Measurements from ENCODE around the gene PHYHD1.

Gene PHYHD1

DNA sequence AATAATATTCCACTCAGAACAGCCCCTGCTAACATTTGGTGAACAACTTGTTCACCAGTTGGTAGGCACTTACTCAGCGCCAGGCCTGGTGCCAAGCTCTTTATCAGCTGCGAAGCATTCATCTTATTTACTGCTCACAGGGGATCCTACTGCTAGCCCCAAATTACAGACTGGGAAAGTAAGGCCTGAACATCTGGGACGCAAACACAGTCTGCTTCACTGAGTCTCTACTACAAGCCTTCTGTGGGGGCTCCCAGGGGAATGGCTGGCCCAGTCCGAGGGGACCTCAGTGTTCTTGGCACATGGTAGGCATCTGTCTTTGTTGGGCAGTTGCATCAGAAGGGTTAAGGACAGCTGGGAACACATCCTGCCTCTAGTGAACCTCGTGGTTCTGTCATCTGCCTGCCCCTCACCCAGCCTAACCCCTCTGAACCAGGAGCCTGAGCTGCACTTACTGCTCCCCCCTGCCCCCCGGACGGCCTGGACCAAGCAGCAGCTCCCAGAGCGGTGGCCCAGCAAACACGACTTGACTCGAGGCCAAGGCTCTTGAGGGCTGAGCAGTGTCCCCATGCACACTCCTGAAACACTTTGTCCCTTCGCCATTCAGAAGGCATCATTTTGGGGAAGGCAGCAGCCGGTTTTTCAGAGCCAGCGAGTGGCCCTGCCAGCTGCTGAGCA, at the start of gene PHYHD1:
Gene PHYHD1 (plus strand): TSS at position 602 of the 678 bp plus-strand sequence. CDS start 1,342 bp downstream, outside the sequence.
- no peak for DNase-seq

DNA sequence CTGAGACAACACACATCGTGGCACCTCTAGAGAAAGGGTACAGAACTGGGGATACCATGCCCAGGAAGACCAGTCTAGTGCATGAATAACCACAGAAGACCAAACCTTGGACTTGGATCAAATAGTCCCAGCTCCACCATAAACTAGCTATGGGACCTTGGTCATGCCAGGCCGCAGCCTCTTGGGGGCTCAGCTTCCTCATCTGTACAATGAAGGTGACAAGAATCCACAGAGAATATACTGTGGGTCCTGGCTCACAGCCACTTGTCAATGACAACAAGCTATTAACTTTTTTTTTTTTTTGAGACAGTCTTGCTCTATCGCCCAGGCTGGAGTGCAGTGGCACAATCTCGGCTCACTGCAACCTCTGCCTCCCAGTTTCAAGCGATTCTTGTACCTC, 42.9 kb upstream of the PHYHD1 start:
- DNase-seq, result no peak

DNA sequence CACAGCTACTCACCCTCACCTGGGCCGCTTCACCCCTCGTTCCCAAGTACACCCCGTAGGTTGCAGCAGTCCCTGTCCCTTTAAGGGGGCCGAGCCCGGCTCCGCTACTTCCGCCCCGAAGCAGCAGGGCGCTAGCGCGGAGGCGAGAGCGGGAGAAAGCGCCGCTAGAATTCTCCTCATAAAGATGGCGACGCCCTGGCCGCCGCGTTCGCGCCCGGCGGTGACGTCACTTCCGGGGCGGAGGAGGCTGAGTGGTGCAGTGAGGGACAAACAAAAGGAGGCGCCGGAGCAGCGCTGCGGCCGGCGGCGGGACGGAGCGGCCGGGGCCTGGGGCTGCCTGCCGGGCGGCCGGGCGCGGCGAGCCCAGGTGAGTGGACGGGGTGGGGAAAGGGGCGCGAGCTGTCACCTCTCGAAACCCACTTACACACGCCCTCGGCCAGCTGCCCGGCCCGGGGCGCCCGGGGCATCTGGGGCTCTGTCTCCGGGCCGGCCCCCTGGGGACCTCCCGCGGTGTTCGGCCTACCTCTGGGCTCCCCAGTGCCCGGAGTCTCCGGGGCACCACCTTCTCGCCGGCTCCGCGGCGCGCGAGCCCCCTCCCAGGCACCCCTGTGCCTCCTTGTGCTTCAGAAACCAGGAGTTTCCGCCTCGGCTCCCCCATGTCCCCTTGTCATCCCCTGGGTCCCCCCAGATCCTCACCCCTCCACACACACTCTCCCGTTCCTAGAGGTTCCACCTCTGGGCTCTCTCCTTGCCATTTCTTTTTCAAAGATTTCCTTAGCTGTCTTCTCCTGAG, 38.7 kb upstream of the PHYHD1 start, which contains the start of the genes KYAT1 and LRRC8A:
Gene KYAT1 (minus strand): TSS at position 67 of the 793 bp plus-strand sequence. CDS start 36,545 bp downstream, outside the sequence.
Gene LRRC8A (plus strand): TSS at position 250 of the 793 bp plus-strand sequence. CDS start 25,032 bp downstream, outside the sequence.
- DNase-seq, result peak; percentile 79

DNA sequence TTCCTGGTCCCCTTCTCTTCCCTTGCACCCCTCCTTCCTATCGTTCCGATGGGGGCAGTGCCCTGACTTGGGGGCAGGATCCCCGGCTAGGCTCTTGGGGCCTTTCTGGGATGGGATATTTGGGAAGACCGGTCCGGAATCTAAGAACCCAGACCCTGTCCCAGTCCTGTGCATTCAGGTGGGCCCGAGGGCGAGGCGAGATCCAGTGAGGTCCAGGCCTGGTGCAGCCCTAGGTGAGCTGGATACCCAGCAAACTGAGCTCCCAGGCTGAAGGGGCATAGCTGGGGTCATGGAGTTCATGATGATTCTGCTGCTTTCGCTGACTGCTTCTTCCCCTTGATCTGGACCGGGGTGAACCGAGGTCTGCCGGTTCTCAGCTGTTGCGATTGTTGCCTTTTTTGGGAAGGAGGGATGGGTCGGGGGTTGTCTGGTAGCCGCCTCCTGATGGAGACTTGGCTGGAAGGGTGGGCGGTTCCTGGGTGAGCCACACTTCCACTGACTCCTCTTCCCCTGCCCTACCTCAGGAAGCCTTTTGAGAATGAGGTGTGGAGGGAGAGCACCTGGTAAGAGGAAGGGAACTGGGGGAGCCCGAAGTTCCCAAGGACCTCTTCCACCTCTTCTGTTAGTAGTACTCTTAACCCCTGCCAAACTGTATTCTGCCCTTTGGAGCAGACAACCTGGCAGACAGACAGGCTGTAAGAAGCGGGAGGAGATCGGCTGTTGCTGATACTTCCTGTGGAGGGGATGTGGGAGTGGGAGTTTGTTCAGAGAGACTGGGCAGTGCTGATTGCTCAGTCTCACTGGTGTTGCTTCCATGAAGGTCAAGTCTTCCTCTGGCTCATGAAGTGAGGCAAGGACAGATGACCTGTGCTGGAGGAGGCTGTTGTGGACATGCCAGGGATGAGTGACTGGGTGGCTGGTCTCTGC, 37.8 kb upstream of the PHYHD1 start:
- DNase-seq, result peak; percentile 4

DNA sequence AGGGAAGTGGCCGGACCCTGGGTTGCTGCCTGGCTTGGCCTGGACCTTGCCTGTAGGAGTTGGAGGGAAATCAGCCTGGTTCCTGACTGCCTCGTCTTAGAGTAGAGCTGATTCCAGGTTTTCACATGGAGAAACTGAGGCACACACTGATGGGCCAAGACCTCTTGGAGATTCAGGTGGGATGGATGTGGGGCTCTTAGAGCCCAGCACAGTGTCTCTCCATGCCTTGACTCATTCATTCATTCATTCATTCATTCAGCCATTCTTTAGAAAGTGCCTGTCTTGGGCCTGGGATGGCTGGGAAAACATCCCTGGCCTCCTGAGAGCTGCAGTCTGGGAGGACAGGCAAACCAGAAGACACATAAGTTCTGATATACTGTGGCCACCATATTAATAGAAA, 36.6 kb upstream of the PHYHD1 start:
- no peak for DNase-seq

DNA sequence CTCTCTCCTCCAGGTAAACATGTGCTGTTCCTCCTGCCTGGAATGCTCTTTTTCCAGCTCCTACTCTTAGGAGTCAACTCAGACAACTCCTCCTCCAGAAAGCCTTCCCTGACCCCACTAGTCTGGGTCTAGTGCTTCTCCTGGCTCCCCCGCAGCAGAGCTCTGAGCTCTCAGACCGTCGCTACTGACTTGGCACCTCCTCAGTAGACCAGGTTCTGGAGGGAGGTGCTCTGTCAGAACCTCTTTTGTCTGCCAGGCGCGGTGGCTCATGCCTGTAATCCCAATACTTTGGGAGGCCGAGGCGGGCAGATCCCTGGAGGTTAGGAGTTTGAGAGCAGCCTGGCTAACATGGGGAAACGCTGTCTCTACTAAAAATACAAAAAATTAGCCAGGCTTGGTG, 35.4 kb upstream of the PHYHD1 start:
- DNase-seq, result no peak

DNA sequence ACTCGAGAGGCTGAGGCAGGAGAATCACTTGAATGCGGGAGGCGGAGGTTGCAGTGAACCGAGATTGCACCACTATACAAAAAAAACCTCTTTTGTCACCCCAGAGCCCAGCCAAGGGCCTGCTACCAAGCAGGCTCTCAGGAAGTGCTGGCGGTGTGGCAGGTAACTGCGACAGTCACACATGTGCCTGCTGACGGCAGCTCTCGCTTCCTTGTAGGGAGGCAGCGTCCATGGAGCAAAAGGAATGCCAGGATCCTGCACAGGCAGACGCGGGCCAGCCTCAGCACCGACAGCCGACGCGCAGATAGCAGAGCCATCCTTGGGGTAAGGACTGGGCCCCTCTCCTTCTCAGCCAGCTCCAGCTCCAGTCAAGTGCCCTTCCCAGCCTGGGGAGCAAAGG, 35.0 kb upstream of the PHYHD1 start:
- DNase-seq, result no peak

DNA sequence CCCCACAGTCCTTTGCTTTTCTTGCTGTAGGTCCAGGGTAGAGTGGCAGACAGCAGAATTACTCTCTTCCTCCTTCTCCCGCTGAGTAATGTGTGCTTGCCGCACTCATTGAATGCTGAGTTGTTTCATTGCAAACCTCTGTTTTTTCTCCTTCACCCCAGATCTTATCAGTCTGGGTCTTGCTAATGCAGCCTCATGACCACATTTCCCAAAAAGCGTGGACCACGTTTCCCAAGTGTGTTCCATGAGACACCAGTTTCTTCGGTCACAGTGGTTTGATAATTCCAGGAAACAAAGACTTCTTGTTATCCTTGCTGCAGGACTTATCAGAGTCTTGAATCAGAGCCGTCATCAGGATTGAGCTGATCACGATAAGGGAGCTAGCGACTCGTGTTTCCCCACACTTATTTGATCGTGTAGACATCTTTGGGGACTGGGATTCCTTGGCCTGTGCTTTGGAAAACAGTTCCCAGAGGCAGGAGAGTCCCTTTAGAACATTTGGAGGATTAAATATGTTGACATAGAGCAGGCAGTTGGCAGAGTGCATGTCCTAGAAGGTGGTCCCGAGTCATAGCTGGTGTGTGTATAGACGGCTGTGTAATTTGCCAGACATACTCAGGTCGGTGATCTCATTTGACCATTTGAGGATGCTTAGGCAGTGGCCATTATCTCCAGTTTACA, 34.4 kb upstream of the PHYHD1 start:
- DNase-seq, result no peak

DNA sequence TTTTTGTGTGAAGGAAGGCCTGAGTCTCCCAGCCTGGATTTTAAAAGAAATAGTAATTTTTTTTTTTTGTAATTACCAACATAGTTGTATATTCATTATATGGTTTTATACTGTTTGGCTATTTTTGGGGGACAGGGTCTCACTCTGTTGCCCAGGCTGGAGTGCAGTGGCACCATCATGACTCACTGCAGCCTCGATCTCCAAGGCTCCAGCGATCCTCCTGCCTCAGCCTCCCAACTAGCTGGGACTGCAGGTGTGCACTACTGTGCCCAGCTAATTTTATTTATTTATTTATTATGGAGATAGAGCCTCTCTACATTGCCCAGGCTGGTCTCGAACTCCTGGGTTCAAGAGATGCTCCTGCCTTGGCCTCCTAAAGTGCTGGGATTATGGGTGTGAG, 33.7 kb upstream of the PHYHD1 start:
- no peak for DNase-seq

DNA sequence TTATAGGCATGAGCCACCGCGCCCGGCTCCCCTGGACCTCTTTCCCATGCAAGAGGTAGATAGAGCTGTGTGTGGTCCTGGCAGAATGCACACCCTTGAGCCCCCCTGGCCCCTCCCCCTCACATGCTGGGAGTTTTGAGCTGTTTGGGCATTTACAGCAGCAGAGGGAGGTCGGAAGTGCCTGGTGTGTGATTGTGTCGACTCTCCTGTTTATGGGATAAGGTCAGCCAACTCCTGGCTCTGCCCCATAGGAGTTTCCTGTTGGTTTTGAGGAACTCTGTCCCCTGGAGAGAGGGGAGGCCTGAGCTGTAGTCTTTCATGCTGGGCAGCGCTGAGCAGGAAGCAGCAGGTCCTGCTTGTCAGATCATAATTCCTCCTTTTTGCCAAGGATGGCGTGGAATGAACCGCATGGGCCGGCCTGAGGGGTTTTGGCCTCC, 32.9 kb upstream of the PHYHD1 start:
- DNase-seq, result no peak

DNA sequence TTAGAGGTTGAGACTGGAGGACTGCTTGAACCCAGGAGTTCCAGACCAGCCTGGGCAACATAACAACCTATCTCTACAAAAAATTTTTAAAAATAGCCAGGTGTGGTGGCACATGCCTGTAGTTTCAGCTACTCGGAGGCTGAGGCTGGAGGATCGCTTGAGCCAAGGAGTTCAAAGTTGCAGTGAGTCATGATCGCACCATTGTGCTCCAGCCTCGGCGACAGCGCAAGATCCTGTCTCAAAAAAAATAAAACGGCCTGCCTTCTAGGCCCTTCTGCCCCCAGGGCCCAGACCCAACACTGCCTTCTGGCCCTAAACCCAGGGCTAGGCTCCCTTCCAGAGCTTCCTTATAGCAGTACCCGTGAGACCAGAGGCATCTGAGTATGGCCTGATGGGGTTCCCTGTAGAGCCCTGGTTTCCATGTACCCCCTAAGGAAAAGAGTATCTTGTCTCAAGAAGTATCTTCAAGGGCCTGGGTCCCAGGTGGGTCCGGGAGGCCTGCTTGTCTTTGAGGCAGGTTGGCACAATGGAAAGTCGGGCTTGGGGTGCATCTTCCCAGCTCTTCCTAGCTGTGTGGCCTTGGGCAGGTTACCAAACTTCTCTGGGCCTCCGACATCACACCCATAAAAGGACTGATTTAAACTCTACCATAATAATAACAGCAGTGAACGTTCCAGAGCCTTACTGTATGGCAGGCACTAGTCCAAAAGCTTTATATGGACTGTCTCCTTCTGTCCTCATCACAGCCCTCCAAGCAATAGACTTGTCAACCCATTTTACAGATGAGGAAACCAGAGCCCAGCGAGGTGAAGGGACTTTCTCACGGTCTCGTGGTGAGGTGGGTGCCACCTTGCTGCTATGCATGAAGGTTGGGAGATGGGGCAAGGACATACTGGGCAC, 29.2 kb upstream of the PHYHD1 start:
- no peak for DNase-seq

DNA sequence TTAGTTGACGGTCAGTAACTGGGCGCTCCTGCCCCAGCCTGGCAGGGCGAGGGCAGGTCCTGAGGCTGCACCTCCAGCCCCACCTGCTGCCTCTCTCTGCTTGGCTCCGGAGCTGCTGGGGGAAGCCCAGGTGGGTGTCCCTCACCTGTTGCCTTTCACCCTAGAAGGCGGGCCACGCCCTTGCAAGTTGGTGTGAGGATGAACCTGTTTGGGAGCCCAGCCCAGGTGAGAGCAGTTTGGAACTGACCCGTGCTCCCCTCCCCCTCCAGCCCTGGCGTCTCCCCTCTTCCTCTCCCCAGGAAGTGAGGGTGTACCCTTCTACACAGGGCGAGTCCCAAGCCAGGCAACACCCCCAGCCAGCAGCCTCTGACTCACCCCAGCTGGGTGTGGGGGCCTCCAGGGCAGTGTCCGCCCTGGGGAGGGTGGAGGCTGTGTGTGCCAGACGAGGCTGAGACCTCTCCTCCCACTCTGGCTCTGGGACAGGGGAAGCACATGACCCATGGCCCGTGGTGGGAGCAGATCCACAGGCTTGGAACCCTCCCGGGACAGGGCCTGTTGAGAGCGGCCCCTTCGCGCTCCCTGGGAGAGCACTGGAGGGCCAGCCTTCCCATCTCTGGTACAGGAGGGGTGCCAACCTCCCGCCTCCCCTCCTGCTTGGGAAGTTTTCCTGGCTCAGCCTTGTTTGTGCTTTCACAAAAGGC, 28.4 kb upstream of the PHYHD1 start:
- DNase-seq, result peak; percentile 59

DNA sequence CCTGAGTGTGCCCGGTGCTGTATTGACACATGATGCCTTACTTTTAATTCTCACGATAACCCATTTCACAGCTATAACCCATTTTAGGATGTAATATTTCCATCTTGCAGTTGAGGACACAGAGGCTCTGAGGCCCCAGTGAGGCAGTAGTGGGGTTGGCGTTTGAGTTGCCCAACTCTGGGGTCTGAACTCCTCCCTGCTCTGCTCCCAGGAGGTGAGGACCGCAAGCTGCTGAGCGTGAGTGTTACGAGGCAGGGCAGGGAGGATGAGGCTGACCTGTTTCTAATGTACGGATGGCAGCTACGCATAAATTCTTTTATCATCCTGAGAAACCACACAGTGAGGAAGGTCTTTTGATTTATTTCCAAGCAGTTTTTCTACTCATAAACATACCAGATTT, 27.4 kb upstream of the PHYHD1 start:
- no peak for DNase-seq

DNA sequence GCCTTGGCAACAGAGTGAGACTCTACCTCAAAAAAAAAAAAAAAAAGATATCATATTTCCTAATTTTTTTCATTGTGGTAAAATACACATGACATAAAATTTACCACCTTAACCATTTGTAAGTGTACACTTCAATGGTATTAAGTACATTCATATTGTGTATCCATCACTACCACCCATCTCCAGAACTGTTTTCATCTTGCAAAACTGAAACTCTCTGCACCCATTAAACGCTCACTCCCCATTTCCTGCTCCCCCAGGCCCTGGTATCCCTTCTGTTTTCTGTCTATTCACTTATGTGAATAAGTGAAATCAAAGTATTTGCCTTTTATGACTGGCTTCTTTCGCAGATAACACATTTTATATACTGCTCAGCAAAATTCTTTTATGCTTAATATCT, 26.0 kb upstream of the PHYHD1 start:
- no peak for DNase-seq

DNA sequence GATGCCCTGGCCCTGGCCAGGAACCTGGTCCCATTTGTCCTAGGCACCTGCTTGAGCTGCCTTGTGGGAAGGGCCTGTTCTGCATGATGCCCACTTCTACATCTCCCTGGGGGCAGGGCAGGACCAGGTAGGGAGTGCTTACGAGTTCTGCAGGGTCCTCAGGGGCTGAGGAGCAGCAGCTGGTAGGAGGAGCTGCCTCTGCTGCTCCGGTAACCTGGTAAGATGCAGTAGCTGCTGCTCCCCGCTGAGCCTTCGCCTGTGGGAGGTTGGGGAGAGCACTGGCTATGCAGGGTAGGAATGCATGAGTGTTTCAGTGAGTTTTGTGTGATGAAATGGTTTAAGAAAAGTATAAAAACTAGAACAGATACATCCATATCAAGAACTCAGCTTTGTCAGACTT, 25.2 kb upstream of the PHYHD1 start:
- peak; percentile 13 for DNase-seq

DNA sequence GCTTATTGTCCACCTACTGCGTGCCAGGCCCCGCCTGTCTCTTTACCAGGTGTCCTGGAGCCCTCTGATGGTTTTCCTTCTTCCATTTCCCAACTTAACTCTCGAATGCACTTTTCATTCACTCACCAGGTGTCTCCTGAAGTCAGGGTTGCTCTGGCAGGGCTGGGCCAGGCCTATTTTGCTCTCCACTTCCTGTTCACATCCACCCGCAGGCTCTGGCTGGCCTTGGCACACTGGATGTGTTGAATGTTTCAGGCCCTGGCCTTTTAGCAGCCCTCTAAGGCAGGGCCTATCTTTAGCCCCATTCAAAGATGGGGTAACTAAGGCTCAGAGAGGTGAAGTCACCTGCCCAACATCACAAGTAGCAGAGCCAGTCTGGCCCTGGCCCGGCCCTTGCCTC, 22.4 kb upstream of the PHYHD1 start:
- no peak for DNase-seq

DNA sequence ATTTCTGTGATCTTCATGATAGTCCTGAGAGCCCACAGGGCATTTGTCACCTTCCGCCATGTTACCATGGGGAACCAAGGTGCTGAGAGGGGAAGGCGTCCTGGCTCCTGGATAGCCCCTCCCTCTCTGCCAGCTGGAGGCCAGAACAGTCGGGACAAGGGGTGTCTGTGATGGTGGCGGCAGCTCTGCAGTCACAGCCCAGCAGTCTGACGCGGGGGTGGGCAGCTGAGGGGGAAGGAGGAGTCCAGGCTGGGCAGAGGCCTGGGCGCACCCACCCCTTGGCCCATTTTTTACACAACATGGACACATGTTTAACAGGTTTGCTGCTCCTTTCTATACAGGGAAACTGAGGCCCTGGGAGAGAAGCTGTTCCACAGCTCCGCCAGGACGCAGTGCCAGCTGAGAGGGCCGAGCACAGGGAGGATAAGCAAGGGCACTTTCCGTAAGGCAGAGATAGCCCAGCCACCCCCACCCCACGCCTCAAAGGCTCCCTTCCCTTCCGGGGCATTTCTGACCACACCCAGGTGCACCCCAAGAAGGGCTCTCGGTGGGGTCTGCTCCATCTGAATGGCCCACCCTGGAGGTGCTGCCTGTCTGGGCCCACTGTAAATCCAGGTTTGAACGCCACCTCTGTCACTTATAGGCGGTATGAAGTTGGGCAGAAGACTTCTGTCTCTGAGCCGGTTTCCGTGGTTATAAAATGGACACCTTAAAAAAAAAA, 21.8 kb upstream of the PHYHD1 start:
- no peak for DNase-seq

DNA sequence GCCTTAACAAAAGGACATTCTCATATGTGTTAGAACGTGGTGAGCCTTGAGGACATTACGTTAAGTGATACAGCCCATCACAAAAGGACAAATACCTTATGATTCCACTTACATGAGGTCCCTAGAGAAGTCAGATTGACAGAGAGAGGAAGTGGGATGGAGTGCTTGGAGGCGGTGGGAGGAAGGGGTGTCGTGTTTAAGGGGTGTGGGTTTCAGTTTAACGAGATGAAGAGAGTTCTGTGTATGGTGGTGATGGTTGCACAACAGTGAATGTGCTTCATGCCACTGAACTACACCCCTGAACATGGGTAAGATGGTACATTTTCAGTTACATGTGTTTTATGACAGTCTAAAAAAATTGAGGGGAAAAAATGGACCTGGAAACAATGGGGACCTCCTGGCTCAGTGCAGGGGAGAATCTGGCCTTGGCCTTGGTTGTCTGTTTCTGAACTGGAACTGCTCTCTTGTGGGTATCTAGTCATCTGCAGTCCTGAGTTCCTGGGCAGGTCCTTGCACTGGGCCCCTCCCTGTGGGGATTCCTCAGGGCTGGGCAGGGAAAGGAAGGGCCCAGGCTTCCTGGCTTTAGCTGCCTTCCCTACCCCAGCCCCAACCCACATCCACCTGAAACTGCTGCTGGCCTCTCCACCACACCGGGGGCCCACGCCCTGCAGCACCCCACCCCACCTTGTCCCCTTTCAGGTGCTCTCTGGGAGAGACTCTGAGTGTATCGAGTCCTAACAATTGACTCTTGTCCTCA, 21.0 kb upstream of the PHYHD1 start:
- no peak for DNase-seq

DNA sequence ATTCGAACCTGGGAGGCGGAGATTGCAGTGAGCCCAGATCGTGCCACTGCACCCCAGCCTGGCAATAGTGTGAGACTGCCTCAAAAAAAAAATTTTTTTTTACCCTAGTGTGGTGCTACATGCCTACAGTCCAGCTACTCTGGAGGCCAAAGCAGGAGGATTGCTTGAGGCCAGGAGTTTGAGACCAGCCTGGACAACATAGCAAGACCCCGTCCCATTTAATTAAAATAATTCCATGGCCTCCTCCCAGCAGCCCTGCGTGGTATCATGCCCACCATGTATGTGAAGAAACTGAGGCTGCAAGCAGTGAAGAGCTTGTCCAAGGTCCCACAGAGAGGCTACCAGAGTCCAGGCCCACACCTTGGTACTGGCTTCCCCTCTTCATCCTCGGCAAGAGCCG, 19.4 kb upstream of the PHYHD1 start:
- DNase-seq, result no peak

Measured in kidney glomerular epithelial cell (primary cell).